Measurements from ENCODE around the gene TIGD3. TPM values are rescaled to one million over a fixed set of nuclear protein-coding genes. Genes with fewer than 3 reads are reported as not detected.

TIGD3 gene
- total and polyA plus RNA-seq, 2 of the 13 experiments (the other 11 are each of a cell fraction or from before 2014, with no cell fraction given) = 0.49 to 4.9 TPM

- intact Hi-C loops (cut with micrococcal nuclease; ENCODE audit: unreplicated experiment) = no loop called here
- no peaks in the 10 kb centered on the region for H3K79me2 ChIP-seq (ENCODE audit: insufficient read depth, low read length)
- H3K4me3 ChIP-seq (replicated peaks in 1 of 3; ENCODE audit: insufficient read depth in 1 of 3, low read depth in 2 of 3, low read length in 3 of 3) = no peak overlapping the region
- in situ Hi-C loops (cut with HindIII; ENCODE audit: extremely low pct_ligation_motif_present, low pct_unique_long_range_greater_than_20kb) = no loop called here
- no peaks in the 10 kb centered on the region for H3K27me3 ChIP-seq (ENCODE audit: control insufficient read depth in 1 of 2, insufficient read depth in 2 of 2, low read length in 2 of 2)
- 68% methylated on average over 13 of the region's 16 CpGs for WGBS (ENCODE audit: low lambda C conversion rate)
- no peaks in the 10 kb centered on the region for H3K9me3 ChIP-seq (ENCODE audit: low read length)
- TF ChIP-seq GMEB1 (CRISPR knock-in tag; IDR thresholded peaks at IDR 0.05; ENCODE audit: borderline replicate concordance) (no peak), ZNF770 (CRISPR knock-in tag; IDR thresholded peaks at IDR 0.05) (peak; percentile 79; the same call in 1 of the 2 replicates), MEIS1 (CRISPR knock-in tag; IDR thresholded peaks at IDR 0.05; ENCODE audit: borderline replicate concordance) (no peak), PCBP1 (IDR thresholded peaks at IDR 0.05; ENCODE audit: borderline replicate concordance, low read depth, low read length) (peak; percentile 58; the same call in 1 of the 2 replicates), MAF1 (CRISPR knock-in tag; IDR thresholded peaks at IDR 0.05; ENCODE audit: borderline replicate concordance) (no peak), TCF7 (IDR thresholded peaks at IDR 0.05; ENCODE audit: low read depth) (0 out of 2 replicates have a peak, but pooled peaks have one; percentile 18), CTCF (CRISPR knock-in tag; IDR thresholded peaks at IDR 0.05) (peak; percentile 36), BCL6 (CRISPR knock-in tag; IDR thresholded peaks at IDR 0.05) (peak; percentile 67)
- TF ChIP-seq, protein P1, sequence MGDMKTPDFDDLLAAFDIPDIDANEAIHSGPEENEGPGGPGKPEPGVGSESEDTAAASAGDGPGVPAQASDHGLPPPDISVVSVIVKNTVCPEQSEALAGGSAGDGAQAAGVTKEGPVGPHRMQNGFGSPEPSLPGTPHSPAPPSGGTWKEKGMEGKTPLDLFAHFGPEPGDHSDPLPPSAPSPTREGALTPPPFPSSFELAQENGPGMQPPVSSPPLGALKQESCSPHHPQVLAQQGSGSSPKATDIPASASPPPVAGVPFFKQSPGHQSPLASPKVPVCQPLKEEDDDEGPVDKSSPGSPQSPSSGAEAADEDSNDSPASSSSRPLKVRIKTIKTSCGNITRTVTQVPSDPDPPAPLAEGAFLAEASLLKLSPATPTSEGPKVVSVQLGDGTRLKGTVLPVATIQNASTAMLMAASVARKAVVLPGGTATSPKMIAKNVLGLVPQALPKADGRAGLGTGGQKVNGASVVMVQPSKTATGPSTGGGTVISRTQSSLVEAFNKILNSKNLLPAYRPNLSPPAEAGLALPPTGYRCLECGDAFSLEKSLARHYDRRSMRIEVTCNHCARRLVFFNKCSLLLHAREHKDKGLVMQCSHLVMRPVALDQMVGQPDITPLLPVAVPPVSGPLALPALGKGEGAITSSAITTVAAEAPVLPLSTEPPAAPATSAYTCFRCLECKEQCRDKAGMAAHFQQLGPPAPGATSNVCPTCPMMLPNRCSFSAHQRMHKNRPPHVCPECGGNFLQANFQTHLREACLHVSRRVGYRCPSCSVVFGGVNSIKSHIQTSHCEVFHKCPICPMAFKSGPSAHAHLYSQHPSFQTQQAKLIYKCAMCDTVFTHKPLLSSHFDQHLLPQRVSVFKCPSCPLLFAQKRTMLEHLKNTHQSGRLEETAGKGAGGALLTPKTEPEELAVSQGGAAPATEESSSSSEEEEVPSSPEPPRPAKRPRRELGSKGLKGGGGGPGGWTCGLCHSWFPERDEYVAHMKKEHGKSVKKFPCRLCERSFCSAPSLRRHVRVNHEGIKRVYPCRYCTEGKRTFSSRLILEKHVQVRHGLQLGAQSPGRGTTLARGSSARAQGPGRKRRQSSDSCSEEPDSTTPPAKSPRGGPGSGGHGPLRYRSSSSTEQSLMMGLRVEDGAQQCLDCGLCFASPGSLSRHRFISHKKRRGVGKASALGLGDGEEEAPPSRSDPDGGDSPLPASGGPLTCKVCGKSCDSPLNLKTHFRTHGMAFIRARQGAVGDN (CRISPR knock-in tag; IDR thresholded peaks at IDR 0.05) = peak; percentile 14; the same call in 1 of the 2 replicates
- H4K20me1 ChIP-seq (ENCODE audit: insufficient read depth, low read length) = no peaks in the 10 kb centered on the region
- no peak; the same call in 2 of the 3 replicates for ATAC-seq
- POLR2A ChIA-PET = interaction anchor here (0.5 to 7.6 kb wide), 14 partner anchors 15 to 98 kb away, joined by 3 to 98 read pairs (median 4); partner anchors contain the start of genes FRMD8, MALAT1, NEAT1 and SLC25A45
- CTCF ChIA-PET (ENCODE audit: low intra/inter-chr PET ratio, low total read pairs) = no interaction called here
- H3K36me3 ChIP-seq (replicated peaks in 1 of 2; ENCODE audit: control insufficient read depth in 1 of 2, insufficient read depth in 2 of 2, low read length in 2 of 2) = peaks cover 14 to 23% of the 10 kb centered on the region in 2 experiments; a peak in 4 of 5 replicates
- no peak overlapping the region for H3K9ac ChIP-seq (ENCODE audit: insufficient read depth, low read depth, low read length)
- no peak overlapping the region for H2AFZ ChIP-seq (ENCODE audit: low read length)
- peaks cover 19% of the 10 kb centered on the region for H3K4me1 ChIP-seq (ENCODE audit: insufficient read depth, low read length)
- no peak for DNase-seq (ENCODE audit: low spot score)
- no peak for FAIRE-seq
- BruUV-seq (replicated peaks) = no TSS peak
- H3K27ac ChIP-seq (ENCODE audit: extremely low read length, insufficient read depth, low read length) = peak overlapping the region; percentile 24
- H3K4me2 ChIP-seq (ENCODE audit: low read depth, low read length) = peak overlapping the region; percentile 43
These were observed 46.7 kb downstream of the TIGD3 start for GRCh38 chr11:65401073-65401802.
